ENCODE data around the gene ALDH8A1.
"Not testable (repeated sequence)": the region's sequence is repeated elsewhere in the genome, so short reads cannot be mapped to it uniquely, and the experiment has no call there.

ALDH8A1 gene

DNA sequence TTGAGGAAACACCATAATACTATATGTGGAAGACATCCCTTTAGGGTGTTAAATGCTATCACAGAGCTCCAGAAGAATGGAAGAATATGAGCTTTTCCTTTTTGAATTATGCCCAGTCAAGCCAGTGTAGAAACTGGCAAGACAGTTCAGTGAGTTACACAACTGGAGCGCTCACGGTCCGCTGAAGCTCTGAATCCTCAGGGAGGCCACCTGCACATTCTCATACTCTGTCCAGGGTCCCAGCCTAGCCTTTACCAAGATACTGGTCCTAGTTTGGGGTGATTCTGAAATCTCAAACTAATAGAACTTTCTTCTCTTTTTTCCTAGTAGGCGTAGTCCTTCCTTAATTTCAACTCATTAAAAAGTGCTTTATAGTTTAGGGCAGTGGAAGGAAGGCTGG, 51.3 kb downstream of the ALDH8A1 start:
- TF ChIP-seq, protein P1, sequence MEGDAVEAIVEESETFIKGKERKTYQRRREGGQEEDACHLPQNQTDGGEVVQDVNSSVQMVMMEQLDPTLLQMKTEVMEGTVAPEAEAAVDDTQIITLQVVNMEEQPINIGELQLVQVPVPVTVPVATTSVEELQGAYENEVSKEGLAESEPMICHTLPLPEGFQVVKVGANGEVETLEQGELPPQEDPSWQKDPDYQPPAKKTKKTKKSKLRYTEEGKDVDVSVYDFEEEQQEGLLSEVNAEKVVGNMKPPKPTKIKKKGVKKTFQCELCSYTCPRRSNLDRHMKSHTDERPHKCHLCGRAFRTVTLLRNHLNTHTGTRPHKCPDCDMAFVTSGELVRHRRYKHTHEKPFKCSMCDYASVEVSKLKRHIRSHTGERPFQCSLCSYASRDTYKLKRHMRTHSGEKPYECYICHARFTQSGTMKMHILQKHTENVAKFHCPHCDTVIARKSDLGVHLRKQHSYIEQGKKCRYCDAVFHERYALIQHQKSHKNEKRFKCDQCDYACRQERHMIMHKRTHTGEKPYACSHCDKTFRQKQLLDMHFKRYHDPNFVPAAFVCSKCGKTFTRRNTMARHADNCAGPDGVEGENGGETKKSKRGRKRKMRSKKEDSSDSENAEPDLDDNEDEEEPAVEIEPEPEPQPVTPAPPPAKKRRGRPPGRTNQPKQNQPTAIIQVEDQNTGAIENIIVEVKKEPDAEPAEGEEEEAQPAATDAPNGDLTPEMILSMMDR (IDR thresholded peaks at IDR 0.05; ENCODE audit: control extremely low read depth, extremely low read depth, low read depth, missing control alignments) = no peak
- no peak for DNase-seq (ENCODE audit: extremely low spot score)
- ChIA-PET POLR2A (no interaction called here), CTCF (no interaction called here)

- DNase-seq (ENCODE audit: extremely low spot score); CTCF ChIA-PET; POLR2A ChIA-PET: not testable (repeated sequence)
Observed at GRCh38 chr6:134898166-134898565, 51.7 kb downstream of the ALDH8A1 start.

- ChIA-PET CTCF (no interaction called here), POLR2A (no interaction called here)
- TF ChIP-seq, protein P1 (IDR thresholded peaks at IDR 0.05; ENCODE audit: control extremely low read depth, extremely low read depth, low read depth, missing control alignments) = no peak
- DNase-seq (ENCODE audit: extremely low spot score) = no peak
Observed at GRCh38 chr6:134896910-134897309, 53.0 kb downstream of the ALDH8A1 start.

DNA sequence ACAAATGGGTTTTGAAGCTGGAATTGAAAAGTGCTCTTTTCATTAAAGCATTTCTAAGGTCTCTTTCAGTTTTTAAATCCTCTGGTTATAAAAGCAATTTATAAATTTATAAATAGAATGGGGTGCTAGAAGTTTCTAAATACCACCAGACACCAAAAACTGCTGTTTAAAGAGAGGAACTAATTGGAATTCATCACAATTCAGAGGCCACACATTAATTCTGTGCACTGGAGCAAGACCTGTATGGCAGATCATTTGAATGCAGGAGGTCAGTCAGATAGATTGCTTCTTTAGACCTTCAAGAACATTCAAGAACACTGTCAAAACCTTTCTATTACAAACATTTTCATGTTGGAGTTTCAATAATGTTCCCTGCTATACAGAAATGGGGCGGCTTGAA, 55.1 kb downstream of the ALDH8A1 start:
- TF ChIP-seq, protein P1 (IDR thresholded peaks at IDR 0.05; ENCODE audit: control extremely low read depth, extremely low read depth, low read depth, missing control alignments) = no peak
- ChIA-PET POLR2A (no interaction called here), CTCF (interaction anchor here (0.9 to 1.3 kb wide), 5 partner anchors 12 to 738 kb away, joined by 3 to 5 read pairs (median 3); no protein-coding TSS in a partner anchor)
- no peak for DNase-seq (ENCODE audit: extremely low spot score)

DNA sequence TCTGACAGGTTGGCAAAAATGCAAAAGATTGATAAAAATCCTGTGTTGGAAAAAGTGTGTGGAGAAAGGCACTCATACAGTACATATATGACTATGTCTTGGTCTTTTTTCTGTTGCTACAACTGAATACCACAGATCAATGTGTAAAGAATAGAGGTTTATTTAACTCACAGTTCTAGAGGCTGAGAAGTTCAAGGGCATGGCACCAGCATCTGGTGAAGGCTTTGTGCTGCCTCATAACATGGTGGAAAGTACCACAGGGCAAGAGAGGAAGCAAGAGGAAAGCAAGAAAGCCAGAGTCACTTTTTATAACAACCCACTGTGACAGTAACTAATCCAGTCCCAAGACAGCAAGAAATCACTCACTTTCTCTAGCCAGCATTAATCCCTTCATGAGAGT, 57.5 kb downstream of the ALDH8A1 start:
- POLR2A ChIA-PET = no interaction called here
- CTCF ChIA-PET = interaction anchor here (0.9 to 1.1 kb wide), 2 partner anchors 10 to 48 kb away, joined by 3 read pairs; no protein-coding TSS in a partner anchor
- no peak for DNase-seq (ENCODE audit: extremely low spot score)
- TF ChIP-seq, protein P1 (IDR thresholded peaks at IDR 0.05; ENCODE audit: control extremely low read depth, extremely low read depth, low read depth, missing control alignments) = no peak

- TF ChIP-seq, protein P1 (IDR thresholded peaks at IDR 0.05; ENCODE audit: control extremely low read depth, extremely low read depth, low read depth, missing control alignments) = no peak
- ChIA-PET CTCF (interaction anchor here (0.9 to 1.1 kb wide), 2 partner anchors 9 to 49 kb away, joined by 3 read pairs; no protein-coding TSS in a partner anchor), POLR2A (no interaction called here)
- DNase-seq (ENCODE audit: extremely low spot score) = no peak
Observed at GRCh38 chr6:134891633-134892032, 58.3 kb downstream of the ALDH8A1 start.

- CTCF ChIA-PET = interaction anchor here (1.3 to 1.4 kb wide), 4 partner anchors 9 to 739 kb away, joined by 3 to 7 read pairs (median 4); no protein-coding TSS in a partner anchor
- DNase-seq (ENCODE audit: extremely low spot score) = no peak
- TF ChIP-seq, protein P1 (IDR thresholded peaks at IDR 0.05; ENCODE audit: control extremely low read depth, extremely low read depth, low read depth, missing control alignments) = no peak
- POLR2A ChIA-PET = no interaction called here
Observed at GRCh38 chr6:134888316-134888715, 61.6 kb downstream of the ALDH8A1 start.
